HEK293 (cell line): ENCODE data around the gene TOP2A.

ENCODE experiments used
- CTCF ChIA-PET: fragments of 350-600 bp; formaldehyde crosslinking; extraction: SDS; loops from one replicate; lab custom pipeline; 2021; ENCODE audit warnings: antibody characterized with exemption; lab: Yijun Ruan, JAX
- POLR2A ChIA-PET: fragments of 300-600 bp; formaldehyde crosslinking; extraction: SDS; loops from one replicate; lab custom pipeline; 2020; ENCODE audit warnings: antibody characterized with exemption, inconsistent platforms; lab: Yijun Ruan, JAX
- H3K27ac ChIP-seq: fragments of 200-500 bp; sonication (Bioruptor generic); 2 replicates; pipeline ENCODE4 v1.5.1; 2014; ENCODE audit warnings: low read depth, low read length, control low read depth, inconsistent platforms; ENCODE audit errors: extremely low read depth
- H3K36me3 ChIP-seq, 2 experiments: fragments of 200-500 bp in 1 of 2; sonication (Bioruptor generic) in 1 of 2; 1 replicate in 1 of 2; 2 replicates in 1 of 2; pipeline ENCODE4 v1.5.1; 2014 to 2017; ENCODE audit warnings: inconsistent platforms in 2 of 2, low read length in 2 of 2; ENCODE audit not compliant: control insufficient read depth in 2 of 2, insufficient read depth in 1 of 2
- H3K4me1 ChIP-seq: fragments of 200-500 bp; sonication (Bioruptor generic); 2 replicates; pipeline ENCODE4 v1.5.1; 2014; ENCODE audit warnings: mild to moderate bottlenecking, low read length, inconsistent platforms; ENCODE audit not compliant: control insufficient read depth, insufficient read depth
- H3K4me3 ChIP-seq: 2 replicates; pipeline ENCODE4 v1.5.1; 2011; ENCODE audit warnings: low read depth, mild to moderate bottlenecking, control low read depth, low read length, moderate library complexity
- H3K9me3 ChIP-seq: fragments of 200-500 bp; sonication (Bioruptor generic); 2 replicates; pipeline ENCODE4 v1.5.1; 2014; ENCODE audit warnings: low read depth, low read length, inconsistent platforms; ENCODE audit not compliant: control insufficient read depth, insufficient read depth
- ATF2 ChIP-seq: fragments of 450-650 bp; formaldehyde crosslinking; IDR thresholded peaks from 2 replicates; pipeline ENCODE4 v1.5.1; 2016; ENCODE audit warnings: missing biosample characterization, missing genetic modification characterization, low read depth
- CTCF ChIP-seq: fragments of 450-650 bp; formaldehyde crosslinking; IDR thresholded peaks from 2 replicates; pipeline ENCODE4 v1.5.1; 2016; ENCODE audit warnings: missing biosample characterization, missing genetic modification characterization
- FEZF1 ChIP-seq: fragments of 450-650 bp; formaldehyde crosslinking; IDR thresholded peaks from 2 replicates; pipeline ENCODE4 v1.5.1; 2016; ENCODE audit warnings: missing biosample characterization, missing genetic modification characterization
- GLI2 ChIP-seq: fragments of 450-650 bp; formaldehyde crosslinking; IDR thresholded peaks from 2 replicates; pipeline ENCODE4; 2017; ENCODE audit warnings: missing biosample characterization, missing genetic modification characterization, low read depth, borderline replicate concordance
- GLIS1 ChIP-seq: fragments of 450-650 bp; formaldehyde crosslinking; IDR thresholded peaks from 2 replicates; pipeline ENCODE4 v1.5.1; 2016; ENCODE audit warnings: missing biosample characterization, missing genetic modification characterization
- KLF7 ChIP-seq: fragments of 450-650 bp; formaldehyde crosslinking; IDR thresholded peaks from 2 replicates; pipeline ENCODE4 v1.5.1; 2016; ENCODE audit warnings: missing biosample characterization, missing genetic modification characterization, borderline replicate concordance
- KLF9 ChIP-seq: fragments of 450-650 bp; formaldehyde crosslinking; IDR thresholded peaks from 2 replicates; pipeline ENCODE4 v1.5.1; 2016; ENCODE audit warnings: missing biosample characterization, missing genetic modification characterization, low read depth
- PATZ1 ChIP-seq: fragments of 450-650 bp; formaldehyde crosslinking; IDR thresholded peaks from 2 replicates; pipeline ENCODE4 v1.5.1; 2016; ENCODE audit warnings: missing biosample characterization, missing genetic modification characterization
- PBX3 ChIP-seq: sonication (generic); formaldehyde crosslinking; IDR thresholded peaks from 2 replicates; pipeline ENCODE4 v1.8.1; 2022; ENCODE audit warnings: mild to moderate bottlenecking, moderate library complexity, missing genetic modification reagents
- PRDM1 ChIP-seq: fragments of 450-650 bp; formaldehyde crosslinking; IDR thresholded peaks from 2 replicates; pipeline ENCODE4; 2016; ENCODE audit warnings: missing biosample characterization, missing genetic modification characterization
- SP2 ChIP-seq: fragments of 450-650 bp; formaldehyde crosslinking; IDR thresholded peaks from 2 replicates; pipeline ENCODE4 v1.5.1; 2016; ENCODE audit warnings: missing biosample characterization, missing genetic modification characterization
- WT1 ChIP-seq: fragments of 450-650 bp; formaldehyde crosslinking; IDR thresholded peaks from 2 replicates; pipeline ENCODE4 v1.5.1; 2016; ENCODE audit warnings: missing biosample characterization, missing genetic modification characterization
- ZBTB17 ChIP-seq: fragments of 450-650 bp; formaldehyde crosslinking; IDR thresholded peaks from 2 replicates; pipeline ENCODE4 v1.5.1; 2016; ENCODE audit warnings: missing biosample characterization, missing genetic modification characterization
- ZBTB20 ChIP-seq: fragments of 450-650 bp; formaldehyde crosslinking; IDR thresholded peaks from 2 replicates; pipeline ENCODE4 v1.5.1; 2016; ENCODE audit warnings: missing biosample characterization, missing genetic modification characterization
- ZBTB8A ChIP-seq: fragments of 450-650 bp; formaldehyde crosslinking; IDR thresholded peaks from 2 replicates; pipeline ENCODE4 v1.5.1; 2016; ENCODE audit warnings: missing biosample characterization, missing genetic modification characterization
- ZNF16 ChIP-seq: fragments of 450-650 bp; formaldehyde crosslinking; IDR thresholded peaks from 2 replicates; pipeline ENCODE4 v1.5.1; 2016; ENCODE audit warnings: low read depth, missing biosample characterization, missing genetic modification characterization
- ZNF2 ChIP-seq: fragments of 450-650 bp; formaldehyde crosslinking; IDR thresholded peaks from 2 replicates; pipeline ENCODE4 v1.5.1; 2016; ENCODE audit warnings: missing biosample characterization, missing genetic modification characterization
- ZNF223 ChIP-seq: fragments of 450-650 bp; formaldehyde crosslinking; IDR thresholded peaks from 2 replicates; pipeline ENCODE4 v1.5.1; 2016; ENCODE audit warnings: missing biosample characterization, missing genetic modification characterization
- ZNF248 ChIP-seq: fragments of 450-650 bp; formaldehyde crosslinking; IDR thresholded peaks from 2 replicates; pipeline ENCODE4 v1.5.1; 2017; ENCODE audit warnings: missing biosample characterization, missing genetic modification characterization
- ZNF335 ChIP-seq: fragments of 450-650 bp; formaldehyde crosslinking; conservative IDR thresholded peaks from 2 replicates; pipeline ENCODE4 v1.5.1; 2016; ENCODE audit warnings: missing biosample characterization, missing genetic modification characterization
- ZNF416 ChIP-seq: fragments of 450-650 bp; formaldehyde crosslinking; IDR thresholded peaks from 2 replicates; pipeline ENCODE4 v1.5.1; 2016; ENCODE audit warnings: missing biosample characterization, missing genetic modification characterization
- ZNF501 ChIP-seq: fragments of 450-650 bp; formaldehyde crosslinking; IDR thresholded peaks from 2 replicates; pipeline ENCODE4 v1.5.1; 2016; ENCODE audit warnings: missing biosample characterization, missing genetic modification characterization
- ZNF580 ChIP-seq: fragments of 450-650 bp; formaldehyde crosslinking; IDR thresholded peaks from 2 replicates; pipeline ENCODE4 v1.5.1; 2016; ENCODE audit warnings: missing biosample characterization, missing genetic modification characterization
- ZNF623 ChIP-seq: fragments of 450-650 bp; formaldehyde crosslinking; IDR thresholded peaks from 2 replicates; pipeline ENCODE4 v1.5.1; 2016; ENCODE audit warnings: missing biosample characterization, missing genetic modification characterization
- ZNF624 ChIP-seq: fragments of 450-650 bp; formaldehyde crosslinking; IDR thresholded peaks from 2 replicates; pipeline ENCODE4 v1.5.1; 2017; ENCODE audit warnings: missing biosample characterization, missing genetic modification characterization
- ZNF629 ChIP-seq: fragments of 450-650 bp; formaldehyde crosslinking; IDR thresholded peaks from 2 replicates; pipeline ENCODE4 v1.5.1; 2017; ENCODE audit warnings: missing biosample characterization, missing genetic modification characterization
- ZNF660 ChIP-seq: fragments of 450-650 bp; IDR thresholded peaks from 2 replicates; pipeline ENCODE4 v1.5.1; 2018; ENCODE audit warnings: missing biosample characterization, mild to moderate bottlenecking, missing genetic modification characterization
- ZNF776 ChIP-seq: fragments of 450-650 bp; formaldehyde crosslinking; IDR thresholded peaks from 2 replicates; pipeline ENCODE4 v1.5.0; 2017; ENCODE audit warnings: missing biosample characterization, missing genetic modification characterization, borderline replicate concordance
- ZNF777 ChIP-seq: fragments of 450-650 bp; formaldehyde crosslinking; IDR thresholded peaks from 2 replicates; pipeline ENCODE4 v1.5.1; 2017; ENCODE audit warnings: missing biosample characterization, missing genetic modification characterization, borderline replicate concordance
- ZXDB ChIP-seq: fragments of 450-650 bp; formaldehyde crosslinking; IDR thresholded peaks from 2 replicates; pipeline ENCODE4 v1.5.1; 2016; ENCODE audit warnings: missing biosample characterization, missing genetic modification characterization

Gene TOP2A

GRCh38 chr17:40417609-40418427 lies at the start of gene TOP2A:
TSS of gene TOP2A (minus strand) at chr17:40417896. CDS start at chr17:40417791, 105 bp downstream.
- Histone ChIP-seq H3K27ac (peak within 1 kb of the TSS; percentile 94), H3K4me3 (peak within 1 kb of the TSS; percentile 96), H3K36me3 (peaks cover 24 to 37% of the 10 kb centered on the region in 2 experiments), H3K9me3 (no peaks in the 10 kb centered on the region), H3K4me1 (peaks cover 3% of the 10 kb centered on the region)
- CTCF ChIA-PET, result interaction anchor here (0.5 to 8.4 kb wide), 18 partner anchors 9 to 1417 kb away, joined by 3 to 84 read pairs (median 4); no protein-coding TSS in a partner anchor
- POLR2A ChIA-PET, result interaction anchor here (0.6 to 2.1 kb wide), 56 partner anchors 8 to 1369 kb away, joined by 3 to 32 read pairs (median 5); partner anchors contain the start of genes EIF1, IGFBP4, JUP and WIPF2
- TF ChIP-seq SP2 (tag by site-specific recombination) (peak; percentile 98), ATF2 (tag by site-specific recombination) (no peak), ZNF660 (peak; percentile 13; the same call in 1 of the 2 replicates), ZBTB8A (tag by site-specific recombination) (peak; percentile 34; the same call in 1 of the 2 replicates), ZNF223 (tag by site-specific recombination) (no peak), ZBTB17 (tag by site-specific recombination) (peak; percentile 85), ZNF2 (peak; percentile 82; the same call in 1 of the 2 replicates), ZNF624 (no peak), ZNF776 (tag by site-specific recombination) (no peak), ZNF16 (tag by site-specific recombination) (no peak), ZNF248 (tag by site-specific recombination) (no peak), PBX3 (peak; percentile 96; the same call in 1 of the 2 replicates), ZNF623 (tag by site-specific recombination) (no peak), GLIS1 (tag by site-specific recombination) (0 out of 2 replicates have a peak, but pooled peaks have one; percentile 28), KLF9 (peak; percentile 79), WT1 (tag by site-specific recombination) (peak; percentile 57; the same call in 1 of the 2 replicates), PRDM1 (tag by site-specific recombination) (0 out of 2 replicates have a peak, but pooled peaks have one; percentile 53), CTCF (tag by site-specific recombination) (0 out of 2 replicates have a peak, but pooled peaks have one; percentile 5), ZXDB (tag by site-specific recombination) (peak; percentile 15; the same call in 1 of the 2 replicates), FEZF1 (tag by site-specific recombination) (peak; percentile 85), ZNF777 (peak; percentile 40; the same call in 1 of the 2 replicates), GLI2 (tag by site-specific recombination) (no peak), PATZ1 (tag by site-specific recombination) (peak; percentile 47), ZNF335 (peak; percentile 99), ZNF580 (tag by site-specific recombination) (peak; percentile 51; the same call in 1 of the 2 replicates), KLF7 (0 out of 2 replicates have a peak, but pooled peaks have one; percentile 62), ZBTB20 (tag by site-specific recombination) (peak; percentile 83), ZNF416 (no peak), ZNF501 (peak; percentile 60; the same call in 1 of the 2 replicates), ZNF629 (peak; percentile 31)
